DMS 273 (cell line): ENCODE results near the gene F2RL2.
"Not testable (repeated sequence)": the region's sequence is repeated elsewhere in the genome, so short reads cannot be mapped to it uniquely, and the experiment has no call there.

Source experiments
- DNase-seq: peaks from one replicate; lab custom pipeline; 2025; ENCODE audit not compliant: unreplicated experiment; lab: John Stamatoyannopoulos, UW

Gene F2RL2

DNA sequence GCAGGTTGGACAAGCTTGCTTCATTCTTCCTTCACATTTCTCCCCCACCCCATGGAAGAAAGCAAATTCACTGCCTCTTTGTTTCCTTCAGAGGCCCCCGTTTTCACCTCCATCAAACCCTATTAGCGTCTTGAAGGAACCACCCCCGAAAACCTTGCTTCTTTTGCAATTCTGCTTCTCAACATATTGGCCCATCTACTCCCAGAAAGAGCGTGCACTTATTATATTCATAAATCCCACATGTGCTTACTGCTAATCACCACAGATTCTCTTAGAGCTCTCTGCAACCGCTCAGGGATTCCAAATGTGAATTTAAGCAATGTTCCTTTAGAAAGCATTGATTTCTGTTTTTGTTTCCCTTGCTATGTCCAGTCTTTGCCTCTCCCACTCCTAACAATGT lies 1.1 kb downstream of the F2RL2 start:
- no peak for DNase-seq

DNA sequence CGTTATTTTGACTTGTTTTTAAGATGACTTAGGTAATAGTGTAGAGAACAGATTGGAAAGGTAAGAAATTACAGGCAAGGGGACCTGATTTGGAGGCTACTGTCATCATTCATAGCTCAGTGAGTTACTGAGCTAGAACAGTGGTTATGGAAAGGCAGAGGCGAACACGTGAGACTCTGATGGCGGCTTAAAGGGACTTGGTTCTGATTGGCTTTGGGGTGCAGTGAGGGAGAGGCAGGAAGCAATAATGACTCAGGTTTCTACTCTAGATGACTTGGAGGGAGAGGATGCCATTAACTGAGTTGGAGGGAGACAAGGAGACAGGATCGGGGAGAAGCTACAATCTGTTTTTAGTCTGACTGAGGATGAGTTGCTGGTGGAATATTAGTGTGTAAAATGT lies 3.0 kb downstream of the F2RL2 start:
- DNase-seq, result no peak

DNA sequence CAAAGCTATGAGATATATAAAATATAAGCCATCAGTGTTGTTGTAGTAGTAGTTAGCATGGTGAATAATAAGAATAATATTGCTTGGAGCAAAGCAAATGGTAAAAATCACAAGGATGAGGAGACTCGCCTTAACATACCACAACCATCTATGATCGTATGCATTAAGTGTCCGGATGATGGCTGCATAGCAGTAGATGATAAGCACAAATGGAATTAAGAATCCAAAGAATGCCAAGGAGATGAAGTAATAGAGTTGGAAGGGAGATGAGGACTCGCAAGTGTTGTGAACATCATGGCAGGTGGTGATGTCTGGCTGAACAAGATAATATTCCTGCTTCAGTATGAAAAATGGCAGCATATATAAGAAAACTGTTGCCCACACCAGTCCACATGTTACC lies 5.5 kb downstream of the F2RL2 start:
- DNase-seq, result no peak

- no peak for DNase-seq
Measured at GRCh38 chr5:76617229-76617628, 6.0 kb downstream of the F2RL2 start.

GRCh38 chr5:76616206-76616605 lies 7.0 kb downstream of the F2RL2 start:
- DNase-seq, result no peak

DNA sequence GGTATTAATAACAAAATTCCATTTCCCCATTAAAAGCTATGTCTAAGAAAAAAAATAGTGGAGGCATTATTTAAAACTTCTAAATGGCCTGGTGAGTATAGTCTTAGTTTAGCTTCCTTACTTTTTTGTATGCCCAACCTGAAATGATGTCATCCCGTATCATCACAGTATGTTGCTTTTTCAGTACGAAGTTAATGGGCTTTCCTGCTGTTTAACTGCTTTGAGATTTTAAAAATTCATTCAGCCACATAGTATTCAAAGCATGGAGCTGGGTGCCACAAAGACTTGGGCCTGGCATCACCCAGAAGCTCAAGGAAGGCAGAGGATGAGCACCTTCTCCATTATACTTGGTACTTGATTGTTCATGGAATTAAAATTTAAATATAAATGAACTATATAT lies 7.4 kb downstream of the F2RL2 start:
- DNase-seq, result no peak

GRCh38 chr5:76612942-76613341 lies 10.3 kb downstream of the F2RL2 start:
- DNase-seq, result no peak

GRCh38 chr5:76610196-76610595 lies 13.0 kb downstream of the F2RL2 start:
- DNase-seq, result no peak

- DNase-seq, result no peak
Measured at GRCh38 chr5:76608833-76609232, 14.4 kb downstream of the F2RL2 start.

DNA sequence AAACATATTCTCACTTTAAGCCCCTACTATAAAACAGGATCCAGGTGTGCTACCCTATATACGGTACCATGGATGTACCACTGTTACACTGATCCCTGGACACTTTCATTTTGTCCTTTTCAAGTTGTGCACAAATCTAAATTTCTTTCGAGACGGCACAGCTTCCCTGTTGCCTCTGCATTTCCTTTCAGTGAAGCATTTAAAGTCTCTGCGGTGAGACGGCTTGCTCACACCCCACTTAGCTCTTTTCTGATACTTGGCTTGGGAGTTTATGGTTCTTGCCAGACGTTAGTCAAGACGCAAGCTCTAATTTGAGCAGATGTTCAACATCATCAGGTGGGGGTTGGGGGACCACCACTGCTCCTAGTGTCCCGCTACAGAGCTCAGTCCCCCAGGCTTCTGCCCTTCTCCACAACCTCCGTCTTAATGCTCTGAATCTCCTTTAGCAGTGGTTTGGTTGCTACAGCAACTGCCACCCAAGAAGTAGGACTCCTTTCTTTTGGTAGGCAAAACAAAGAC lies 15.8 kb downstream of the F2RL2 start:
- DNase-seq, result no peak

GRCh38 chr5:76606701-76607100 lies 16.5 kb downstream of the F2RL2 start:
- DNase-seq, result no peak

GRCh38 chr5:76604838-76605237 lies 18.4 kb downstream of the F2RL2 start:
- DNase-seq, result no peak

GRCh38 chr5:76603991-76604390 lies 19.2 kb downstream of the F2RL2 start:
- DNase-seq, result not testable (repeated sequence)

GRCh38 chr5:76602094-76602726 lies 21.0 kb downstream of the F2RL2 start:
- DNase-seq, result no peak

DNA sequence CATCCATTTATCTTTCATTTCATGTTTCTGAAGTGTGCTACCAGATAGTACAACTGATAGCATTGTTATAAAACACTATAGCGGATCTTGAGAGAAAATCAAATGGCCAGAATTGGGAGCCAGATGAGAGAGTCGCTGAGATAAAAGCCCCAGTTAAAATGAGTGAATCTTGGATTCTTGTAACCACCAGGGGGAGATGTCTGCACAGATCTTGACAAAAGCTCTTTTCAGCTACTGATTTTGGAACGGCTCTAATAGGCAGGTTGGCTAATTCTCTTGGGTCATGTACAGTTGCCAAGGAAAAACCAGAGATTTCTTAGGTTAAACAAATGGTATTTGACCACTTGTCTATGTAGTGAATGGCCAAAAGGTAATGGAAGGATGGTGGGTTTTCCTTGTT lies 21.7 kb downstream of the F2RL2 start:
- DNase-seq, result peak; percentile 85

DNA sequence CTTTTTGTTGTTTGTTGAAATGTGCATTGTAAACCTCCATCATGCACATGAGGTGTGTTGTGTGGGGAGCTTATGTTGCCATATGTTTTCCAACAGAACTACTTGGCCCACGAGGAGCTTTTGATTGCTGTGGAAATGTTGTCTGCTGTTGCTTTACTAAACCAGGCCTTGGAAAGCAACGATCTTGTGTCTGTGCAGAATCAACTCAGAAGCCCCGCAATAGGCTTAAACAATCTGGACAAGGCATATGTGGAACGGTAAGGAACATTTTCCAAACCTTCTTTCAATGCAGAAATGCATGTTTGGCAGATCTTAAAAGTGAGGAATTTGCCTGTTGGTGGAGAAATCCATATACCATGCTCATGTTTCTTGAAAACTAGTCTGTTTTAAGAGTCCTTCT lies 22.5 kb downstream of the F2RL2 start:
- DNase-seq, result no peak

DNA sequence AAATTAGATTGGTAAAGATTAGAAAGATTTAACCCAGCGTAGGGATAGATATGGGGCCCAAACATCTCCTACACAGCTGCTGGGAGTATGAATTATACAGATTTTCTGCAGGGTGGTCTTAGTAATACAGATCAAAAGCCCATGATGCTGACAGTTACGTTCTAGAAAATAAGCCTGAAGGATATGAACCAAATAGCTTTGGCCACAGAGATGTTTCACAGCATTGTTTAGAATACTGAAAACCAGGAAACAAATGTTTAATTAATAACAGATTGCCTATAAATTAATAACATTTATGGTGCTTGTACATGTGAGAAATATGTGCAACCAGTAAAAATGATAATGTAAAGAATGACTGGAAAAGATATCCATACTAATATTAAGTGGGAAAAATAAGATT lies 24.7 kb downstream of the F2RL2 start:
- DNase-seq, result no peak

GRCh38 chr5:76595755-76596481 lies 27.3 kb downstream of the F2RL2 start:
- DNase-seq, result no peak

- no peak for DNase-seq
Measured at GRCh38 chr5:76594107-76594506, 29.1 kb downstream of the F2RL2 start.

- no peak for DNase-seq
Measured at GRCh38 chr5:76592692-76593091, 30.5 kb downstream of the F2RL2 start.

DNA sequence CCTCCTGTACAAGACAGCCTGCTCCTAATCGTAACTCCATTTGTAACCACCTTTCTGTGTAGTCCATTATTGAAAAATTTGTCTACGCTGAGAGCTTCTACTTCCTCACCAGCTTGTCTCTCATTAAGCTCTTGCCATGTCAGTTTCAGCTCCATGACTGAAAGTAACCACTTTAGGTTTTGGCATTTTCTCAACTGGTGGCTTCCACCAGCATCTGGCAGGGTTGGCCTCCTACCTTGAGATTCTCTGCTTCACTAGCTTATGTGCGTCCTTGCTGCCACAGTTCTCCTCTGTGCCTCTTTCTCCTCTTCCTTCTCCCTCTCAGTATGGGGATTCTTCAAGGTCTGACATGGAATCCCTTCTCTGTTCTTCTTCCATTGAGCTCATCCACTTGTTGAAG lies 31.8 kb downstream of the F2RL2 start:
- no peak for DNase-seq

- no peak for DNase-seq
Measured at GRCh38 chr5:76590027-76590426, 33.2 kb downstream of the F2RL2 start.

DNA sequence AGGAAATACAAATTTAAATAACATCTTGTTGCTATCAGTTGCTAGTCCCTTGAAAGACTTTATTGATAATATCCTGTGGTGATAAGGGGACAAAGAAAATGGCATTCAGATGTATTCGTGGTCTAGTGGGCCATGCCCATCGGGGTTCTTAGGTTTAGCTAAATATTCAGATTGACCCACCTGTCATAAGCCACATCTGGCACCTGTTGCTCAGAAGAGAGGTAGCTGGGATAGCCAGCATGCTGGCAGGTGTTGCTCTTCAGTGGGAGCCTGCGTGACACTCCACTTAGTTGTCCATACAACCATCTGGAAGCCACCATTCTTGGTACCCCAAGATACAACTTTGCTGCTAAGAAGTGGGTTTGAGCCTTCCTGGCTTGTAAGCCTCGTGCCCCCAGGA lies 36.7 kb downstream of the F2RL2 start:
- no peak for DNase-seq
